Sigmoid colon (tissue), 7 donors: Measurements from ENCODE around the gene DCST1. TPM values are rescaled to one million over a fixed set of nuclear protein-coding genes. Genes with fewer than 3 reads are reported as not detected.
A peak's percentile ranks its signal among the peaks of the same experiment; 100 is the strongest.

ENCODE experiments used
- DNase-seq: peaks from one replicate; pipeline ENCODE4 v3.0.0-alpha.2; 2019
- H3K27ac ChIP-seq, 4 donors: fragments of 200-600 bp; sonication (generic); one replicate each; pipeline ENCODE4 v1.5.1; 2016 to 2019; ENCODE audit warnings: mild to moderate bottlenecking in 1 of 4
- H3K27me3 ChIP-seq, 3 donors: fragments of 200-600 bp; sonication (generic); one replicate each; pipeline ENCODE4 v1.5.1; 2019; ENCODE audit warnings: mild to moderate bottlenecking in 1 of 3
- H3K36me3 ChIP-seq, 4 donors: fragments of 200-600 bp; sonication (generic); one replicate each; pipeline ENCODE4 v1.5.1; 2016 to 2019
- H3K4me1 ChIP-seq, 4 donors: fragments of 200-600 bp; sonication (generic); one replicate each; pipeline ENCODE4 v1.5.1; 2017 to 2019
- H3K4me3 ChIP-seq, 4 donors: fragments of 200-600 bp; sonication (generic); one replicate each; pipeline ENCODE4 v1.5.1; 2017 to 2019; ENCODE audit warnings: mild to moderate bottlenecking in 2 of 4, moderate library complexity in 1 of 4
- H3K9me3 ChIP-seq, 4 donors: fragments of 200-600 bp in 3 of 4; sonication (generic) in 3 of 4; one replicate each; pipeline versions ENCODE4 v1.5.1 to v1.6.1; 2013 to 2019
- CTCF ChIP-seq, 4 experiments: fragments of 450-650 bp in 3 of 4; fragments of 200-600 bp in 1 of 4; IDR thresholded peaks; one replicate each; pipeline ENCODE4 v1.5.1; 2016 to 2019; ENCODE audit warnings: antibody characterized with exemption in 4 of 4, mild to moderate bottlenecking in 3 of 4, moderate library complexity in 2 of 4
- EP300 ChIP-seq, 4 donors: sonication (generic); formaldehyde crosslinking; IDR thresholded peaks; one replicate each; pipeline ENCODE4 v1.6.1; 2017; ENCODE audit warnings: antibody characterized with exemption in 4 of 4
- POLR2A ChIP-seq, 2 donors: fragments of 450-650 bp; IDR thresholded peaks; one replicate each; pipeline ENCODE4 v1.6.1; 2016; ENCODE audit warnings: antibody characterized with exemption in 2 of 2, mild to moderate bottlenecking in 2 of 2, moderate library complexity in 2 of 2
- POLR2AphosphoS5 ChIP-seq, 4 donors: sonication (generic); formaldehyde crosslinking; IDR thresholded peaks; one replicate each; pipeline ENCODE4 v1.6.1; 2017; ENCODE audit warnings: antibody characterized with exemption in 4 of 4
- WGBS, 2 donors: extraction: QIAGEN DNeasy Blood & Tissue Kit; methylation state at CpG; one replicate each; pipeline ENCODE4 v1.1.7; 2013; 5-methylcytosine and 5-hydroxymethylcytosine counted together
- intact Hi-C: fragments of 100-400 bp; cut with DNase I; formaldehyde crosslinking; loops from one replicate; pipeline ENCODE4 v1.15.1; 2023
- polyA plus RNA-seq, 3 donors: library from polyadenylated mRNA; stranded (reverse); fragments of 200-250 nt; gene quantifications; one replicate each; pipeline ENCODE4 v1.2.3, GENCODE V29; 2013
- total RNA-seq, 4 donors: library from RNA; depleted of rRNA; stranded (reverse); fragments of >200 nt; gene quantifications; one replicate each; pipeline ENCODE4 v1.1.0, GENCODE V29; 2016
- donor health status: healthy with polysubstance abuse.
- donor health status: Bipolar disorder and iron deficiency.
- donor health status: healthy.

DCST1 gene
- total and polyA plus RNA-seq, 7 donors: 0.09 to 0.16 TPM; not detected in 5

GRCh38 chr1:155093911-155094621 lies 60.4 kb downstream of the DCST1 start:
- Histone ChIP-seq H3K4me1 (peaks cover 0 to 29% (median 24%) of the 10 kb centered on the region in 4 donors), H3K4me3 (peak overlapping the region in 1 of 4 donors; percentile 6), H3K36me3 (no peaks in the 10 kb centered on the region), H3K27ac (peak overlapping the region; percentile 69 to 76 (median 70)), H3K9me3 (no peaks in the 10 kb centered on the region), H3K27me3 (no peaks in the 10 kb centered on the region)
- no peak for TF ChIP-seq POLR2AphosphoS5 (IDR thresholded peaks at IDR 0.05)
- TF ChIP-seq EP300 (IDR thresholded peaks at IDR 0.05): no peak
- peak in 2 of 4 experiments; percentile 38 to 41 for TF ChIP-seq CTCF (IDR thresholded peaks at IDR 0.05)
- TF ChIP-seq POLR2A (IDR thresholded peaks at IDR 0.05): no peak
- DNase-seq: peak; percentile 71
- intact Hi-C loops: no loop called here
- WGBS, 2 donors: 9 to 29% methylated on average over 13 of the region's 13 CpGs

- Histone ChIP-seq H3K9me3 (no peaks in the 10 kb centered on the region), H3K4me1 (peaks cover 0 to 29% (median 24%) of the 10 kb centered on the region in 4 donors), H3K27me3 (no peaks in the 10 kb centered on the region), H3K27ac (peak overlapping the region; percentile 69 to 76 (median 70)), H3K4me3 (peak overlapping the region in 1 of 4 donors; percentile 6), H3K36me3 (no peaks in the 10 kb centered on the region)
- 38 to 81% methylated on average over 2 of the region's 2 CpGs for WGBS, 2 donors
- TF ChIP-seq EP300 (IDR thresholded peaks at IDR 0.05): no peak
- TF ChIP-seq POLR2A (IDR thresholded peaks at IDR 0.05): no peak
- peak in 1 of 4 experiments; percentile 26 for TF ChIP-seq CTCF (IDR thresholded peaks at IDR 0.05)
- intact Hi-C loops: no loop called here
- no peak for DNase-seq
These were observed 61.0 kb downstream of the DCST1 start for GRCh38 chr1:155094622-155094948.

GRCh38 chr1:155099331-155099730 lies 65.7 kb downstream of the DCST1 start:
- Histone ChIP-seq H3K9me3 (no peaks in the 10 kb centered on the region), H3K4me3 (no peak overlapping the region), H3K27ac (no peak overlapping the region), H3K36me3 (no peaks in the 10 kb centered on the region), H3K4me1 (peaks cover 0 to 4% (median 4%) of the 10 kb centered on the region in 4 donors), H3K27me3 (no peaks in the 10 kb centered on the region)
- 32 to 76% methylated on average over 7 of the region's 7 CpGs for WGBS, 2 donors
- intact Hi-C loops: no loop called here
- TF ChIP-seq POLR2AphosphoS5 (IDR thresholded peaks at IDR 0.05) (no peak), POLR2A (IDR thresholded peaks at IDR 0.05) (no peak), EP300 (IDR thresholded peaks at IDR 0.05) (no peak), CTCF (IDR thresholded peaks at IDR 0.05) (no peak)
- DNase-seq: no peak

Other genes with a start within 250 kb of the DCST1 start
- 10 to 100 TPM in 3 of 4 donors, 1 to 10 TPM in 1; 9.4 to 27.7 (median 17.7) TPM for gene KCNN3, start 163.5 kb upstream of the DCST1 start, total RNA-seq
- 1 to 10 TPM in 1 of 3 donors, under 1 TPM in 2; 0.23 to 1.5 (median 0.60) TPM for gene KCNN3, start 163.5 kb upstream of the DCST1 start, polyA plus RNA-seq
- gene PMVK, start 97.1 kb upstream of the DCST1 start, total RNA-seq: 10 to 100 TPM; 11.1 to 19.6 (median 13.7) TPM
- gene PMVK, start 97.1 kb upstream of the DCST1 start, polyA plus RNA-seq: 10 to 100 TPM; 53.1 to 54.1 (median 53.2) TPM
- 100 to 1,000 TPM; 178 to 251 (median 201) TPM for gene PBXIP1, start 77.7 kb upstream of the DCST1 start, total RNA-seq
- gene PBXIP1, start 77.7 kb upstream of the DCST1 start, polyA plus RNA-seq: 10 to 100 TPM in 2 of 3 donors, 1 to 10 TPM in 1; 8.3 to 66.2 (median 13.2) TPM
- gene PYGO2, start 72.0 kb upstream of the DCST1 start, total RNA-seq: 10 to 100 TPM; 15.0 to 23.3 (median 16.6) TPM
- gene PYGO2, start 72.0 kb upstream of the DCST1 start, polyA plus RNA-seq: 10 to 100 TPM; 13.6 to 26.9 (median 16.8) TPM
- 10 to 100 TPM; 49.2 to 80.4 (median 57.0) TPM for gene SHC1, start 63.1 kb upstream of the DCST1 start, total RNA-seq
- 10 to 100 TPM; 58.5 to 75.2 (median 63.1) TPM for gene SHC1, start 63.1 kb upstream of the DCST1 start, polyA plus RNA-seq
- gene CKS1B, start 59.1 kb upstream of the DCST1 start, total RNA-seq: 10 to 100 TPM; 10.2 to 35.7 (median 25.7) TPM
- gene CKS1B, start 59.1 kb upstream of the DCST1 start, polyA plus RNA-seq: 100 to 1,000 TPM in 1 of 3 donors, 10 to 100 TPM in 2; 73.3 to 104 (median 95.5) TPM
- gene FLAD1, start 50.5 kb upstream of the DCST1 start, total RNA-seq: 10 to 100 TPM; 17.5 to 22.8 (median 18.5) TPM
- gene FLAD1, start 50.5 kb upstream of the DCST1 start, polyA plus RNA-seq: 10 to 100 TPM; 24.6 to 36.5 (median 27.7) TPM
- not detected for gene LENEP, start 40.2 kb upstream of the DCST1 start, total RNA-seq
- under 1 TPM in 1 of 3 donors, not detected in 2; 0.39 TPM for gene LENEP, start 40.2 kb upstream of the DCST1 start, polyA plus RNA-seq
- gene ZBTB7B, start 31.0 kb upstream of the DCST1 start, total RNA-seq: 10 to 100 TPM; 24.4 to 35.3 (median 29.5) TPM
- gene ZBTB7B, start 31.0 kb upstream of the DCST1 start, polyA plus RNA-seq: 100 to 1,000 TPM in 2 of 3 donors, 10 to 100 TPM in 1; 71.5 to 342 (median 141) TPM
- under 1 TPM in 3 of 4 donors, not detected in 1; 0.27 to 0.49 (median 0.36) TPM for gene DCST2, start within 50 bp of the DCST1 start, total RNA-seq
- gene DCST2, start within 50 bp of the DCST1 start, polyA plus RNA-seq: 1 to 10 TPM in 1 of 3 donors, not detected in 2; 2.0 TPM
- 10 to 100 TPM; 42.6 to 66.7 (median 53.1) TPM for gene ADAM15, start 17.5 kb downstream of the DCST1 start, total RNA-seq
- 100 to 1,000 TPM in 1 of 3 donors, 10 to 100 TPM in 2; 37.8 to 186 (median 55.9) TPM for gene ADAM15, start 17.5 kb downstream of the DCST1 start, polyA plus RNA-seq
- 1 to 10 TPM; 1.6 to 5.0 (median 3.1) TPM for gene EFNA4, start 29.9 kb downstream of the DCST1 start, total RNA-seq
- gene EFNA4, start 29.9 kb downstream of the DCST1 start, polyA plus RNA-seq: 10 to 100 TPM; 10.2 to 22.2 (median 12.0) TPM
- gene EFNA3, start 45.0 kb downstream of the DCST1 start, total RNA-seq: 1 to 10 TPM in 3 of 4 donors, under 1 TPM in 1; 0.27 to 3.0 (median 1.9) TPM
- gene EFNA3, start 45.0 kb downstream of the DCST1 start, polyA plus RNA-seq: 1 to 10 TPM; 8.4 to 9.0 (median 8.5) TPM
- 10 to 100 TPM; 15.5 to 22.5 (median 16.4) TPM for gene EFNA1, start 94.1 kb downstream of the DCST1 start, total RNA-seq
- 100 to 1,000 TPM in 1 of 3 donors, 10 to 100 TPM in 2; 34.7 to 112 (median 48.1) TPM for gene EFNA1, start 94.1 kb downstream of the DCST1 start, polyA plus RNA-seq
- gene SLC50A1, start 102.0 kb downstream of the DCST1 start, total RNA-seq: 10 to 100 TPM in 3 of 4 donors, 1 to 10 TPM in 1; 8.0 to 21.4 (median 14.0) TPM
- gene SLC50A1, start 102.0 kb downstream of the DCST1 start, polyA plus RNA-seq: 100 to 1,000 TPM in 1 of 3 donors, 10 to 100 TPM in 2; 46.8 to 151 (median 77.4) TPM
- 100 to 1,000 TPM in 3 of 4 donors, 10 to 100 TPM in 1; 29.2 to 144 (median 127) TPM for gene DPM3, start 106.7 kb downstream of the DCST1 start, total RNA-seq
- 100 to 1,000 TPM; 143 to 220 (median 196) TPM for gene DPM3, start 106.7 kb downstream of the DCST1 start, polyA plus RNA-seq
- 100 to 1,000 TPM in 3 of 4 donors, 10 to 100 TPM in 1; 72.9 to 119 (median 110) TPM for gene KRTCAP2, start 139.5 kb downstream of the DCST1 start, total RNA-seq
- 100 to 1,000 TPM in 2 of 3 donors, 10 to 100 TPM in 1; 74.2 to 245 (median 114) TPM for gene KRTCAP2, start 139.5 kb downstream of the DCST1 start, polyA plus RNA-seq
- 1 to 10 TPM in 1 of 4 donors, under 1 TPM in 3; 0.16 to 3.0 (median 0.52) TPM for gene TRIM46, start 140.0 kb downstream of the DCST1 start, total RNA-seq
- under 1 TPM in 2 of 3 donors, not detected in 1; 0.60 to 0.92 TPM for gene TRIM46, start 140.0 kb downstream of the DCST1 start, polyA plus RNA-seq
- gene THBS3, start 174.1 kb downstream of the DCST1 start, total RNA-seq: 10 to 100 TPM in 3 of 4 donors, 1 to 10 TPM in 1; 9.6 to 43.5 (median 18.5) TPM
- gene THBS3, start 174.1 kb downstream of the DCST1 start, polyA plus RNA-seq: 10 to 100 TPM in 1 of 3 donors, 1 to 10 TPM in 2; 3.5 to 13.4 (median 6.0) TPM
- gene MTX1, start 174.9 kb downstream of the DCST1 start, total RNA-seq: 10 to 100 TPM; 15.5 to 29.8 (median 27.7) TPM
- gene MTX1, start 174.9 kb downstream of the DCST1 start, polyA plus RNA-seq: 10 to 100 TPM; 51.7 to 69.7 (median 53.2) TPM
- 10 to 100 TPM; 11.8 to 44.0 (median 16.0) TPM for gene ENTREP3, start 221.7 kb downstream of the DCST1 start, total RNA-seq
- gene ENTREP3, start 221.7 kb downstream of the DCST1 start, polyA plus RNA-seq: 10 to 100 TPM in 1 of 3 donors, 1 to 10 TPM in 2; 5.4 to 17.6 (median 6.5) TPM
- 10 to 100 TPM; 25.1 to 45.3 (median 36.5) TPM for gene SCAMP3, start 228.5 kb downstream of the DCST1 start, total RNA-seq
- gene SCAMP3, start 228.5 kb downstream of the DCST1 start, polyA plus RNA-seq: 10 to 100 TPM; 11.6 to 56.4 (median 22.8) TPM
- gene CLK2, start 239.7 kb downstream of the DCST1 start, total RNA-seq: 10 to 100 TPM; 21.4 to 33.2 (median 25.3) TPM
- 10 to 100 TPM in 2 of 3 donors, 1 to 10 TPM in 1; 7.2 to 45.9 (median 14.4) TPM for gene CLK2, start 239.7 kb downstream of the DCST1 start, polyA plus RNA-seq
- 1 to 10 TPM; 1.2 to 5.5 (median 2.3) TPM for gene HCN3, start 243.6 kb downstream of the DCST1 start, total RNA-seq
- gene HCN3, start 243.6 kb downstream of the DCST1 start, polyA plus RNA-seq: 1 to 10 TPM in 2 of 3 donors, under 1 TPM in 1; 0.69 to 8.6 (median 1.2) TPM